Limb (tissue), 2 donors: ENCODE results near the gene MROH2A.

ENCODE experiments used
- DNase-seq, 2 donors: peaks; one replicate each; pipeline ENCODE4 v3.0.0-alpha.2; 2016; ENCODE audit errors: extremely low spot score in 2 of 2

MROH2A gene

GRCh38 chr2:233764761-233765160, 13.4 kb upstream of the MROH2A start:
- DNase-seq: no peak

- no peak for DNase-seq
Observed at GRCh38 chr2:233766416-233766815, 11.7 kb upstream of the MROH2A start.

GRCh38 chr2:233768076-233768475, 10.1 kb upstream of the MROH2A start:
- no peak for DNase-seq

GRCh38 chr2:233769260-233769659, 8.9 kb upstream of the MROH2A start:
- no peak for DNase-seq

- no peak for DNase-seq
Observed at GRCh38 chr2:233772153-233772552, 6.0 kb upstream of the MROH2A start.

- DNase-seq: no peak
Observed at GRCh38 chr2:233772583-233772982, 5.5 kb upstream of the MROH2A start.

- no peak for DNase-seq
Observed at GRCh38 chr2:233773854-233774253, 4.3 kb upstream of the MROH2A start.

GRCh38 chr2:233775414-233775813, 2.7 kb upstream of the MROH2A start:
- no peak for DNase-seq

- no peak for DNase-seq
Observed at GRCh38 chr2:233779722-233780121, 1.6 kb downstream of the MROH2A start.

GRCh38 chr2:233780771-233781170, 2.6 kb downstream of the MROH2A start:
- DNase-seq: no peak

GRCh38 chr2:233789554-233789953, 11.4 kb downstream of the MROH2A start:
- no peak for DNase-seq

GRCh38 chr2:233791151-233791882, 13.2 kb downstream of the MROH2A start:
- DNase-seq: no peak

- DNase-seq: no peak
Observed at GRCh38 chr2:233791883-233792329, 13.8 kb downstream of the MROH2A start.

- DNase-seq: no peak
Observed at GRCh38 chr2:233792720-233793119, 14.6 kb downstream of the MROH2A start.

GRCh38 chr2:233793465-233794127, 15.5 kb downstream of the MROH2A start:
- DNase-seq: no peak

GRCh38 chr2:233794128-233794658, 16.1 kb downstream of the MROH2A start:
- no peak for DNase-seq

- DNase-seq: no peak
Observed at GRCh38 chr2:233795735-233796171, 17.6 kb downstream of the MROH2A start.

GRCh38 chr2:233796254-233796653, 18.1 kb downstream of the MROH2A start:
- no peak for DNase-seq

- DNase-seq: no peak
Observed at GRCh38 chr2:233798335-233799086, 20.4 kb downstream of the MROH2A start.

- DNase-seq: no peak
Observed at GRCh38 chr2:233799087-233799665, 21.0 kb downstream of the MROH2A start.

- no peak for DNase-seq
Observed at GRCh38 chr2:233799716-233800115, 21.6 kb downstream of the MROH2A start.

GRCh38 chr2:233800208-233800607, 22.1 kb downstream of the MROH2A start:
- no peak for DNase-seq
